OCI-LY1 (cell line): ENCODE data around the gene DCST2.

Experiments
- H2AFZ ChIP-seq: fragments of 200-600 bp; sonication (generic), shearing (Covaris generic); 2 replicates; pipeline ENCODE4 v1.6.0; 2014; ENCODE audit warnings: antibody characterized with exemption, mild to moderate bottlenecking, low read length
- H3F3A ChIP-seq: fragments of 200-600 bp; sonication (generic), shearing (Covaris generic); 2 replicates; pipeline ENCODE4 v1.6.0; 2014; ENCODE audit warnings: mild to moderate bottlenecking, antibody characterized with exemption, low read length, moderate library complexity; ENCODE audit not compliant: insufficient read depth
- H3K27ac ChIP-seq: fragments of 200-600 bp; sonication (generic); 2 replicates; pipeline ENCODE4 v1.5.1; 2014; ENCODE audit warnings: low read length, mixed run types, mild to moderate bottlenecking, low read depth; ENCODE audit not compliant: poor library complexity, severe bottlenecking
- H3K27me3 ChIP-seq: fragments of 200-600 bp; sonication (generic); 2 replicates; pipeline ENCODE4 v1.6.0; 2014; ENCODE audit warnings: antibody characterized with exemption, mild to moderate bottlenecking, low read length, moderate library complexity; ENCODE audit not compliant: insufficient read depth
- H3K36me3 ChIP-seq: fragments of 200-600 bp; sonication (generic); 2 replicates; pipeline ENCODE4 v1.6.1; 2014; ENCODE audit warnings: mild to moderate bottlenecking, antibody characterized with exemption, low read length, moderate library complexity, mixed read lengths; ENCODE audit not compliant: insufficient read depth
- H3K4me1 ChIP-seq: fragments of 200-600 bp; sonication (generic); 2 replicates; pipeline ENCODE4 v1.5.1; 2014; ENCODE audit warnings: mild to moderate bottlenecking, low read length, moderate library complexity; ENCODE audit not compliant: insufficient read depth, severe bottlenecking
- H3K4me2 ChIP-seq: fragments of 200-600 bp; sonication (generic), shearing (Covaris generic); 2 replicates; pipeline ENCODE4 v1.6.1; 2014; ENCODE audit warnings: low read length
- H3K4me3 ChIP-seq: fragments of 200-600 bp; sonication (generic); 2 replicates; pipeline ENCODE4 v1.5.1; 2014; ENCODE audit warnings: low read length, low read depth, mild to moderate bottlenecking, mixed read lengths; ENCODE audit not compliant: poor library complexity, severe bottlenecking
- H3K79me2 ChIP-seq: fragments of 200-600 bp; shearing (Covaris generic); 2 replicates; pipeline ENCODE4 v1.6.1; 2016; ENCODE audit warnings: mixed run types, low read length, mixed read lengths; ENCODE audit not compliant: insufficient read depth
- H3K9ac ChIP-seq: fragments of 200-600 bp; sonication (generic), shearing (Covaris generic); 2 replicates; pipeline ENCODE4 v1.6.1; 2014; ENCODE audit warnings: mild to moderate bottlenecking, low read length, mixed read lengths
- H3K9me2 ChIP-seq: fragments of 200-600 bp; sonication (generic), shearing (Covaris generic); 2 replicates; pipeline ENCODE4 v1.6.1; 2014; ENCODE audit warnings: low read depth, mild to moderate bottlenecking, low read length, mixed read lengths
- H3K9me3 ChIP-seq: fragments of 200-600 bp; shearing (Covaris generic); 2 replicates; pipeline ENCODE4 v1.6.1; 2014; ENCODE audit warnings: low read length, mixed read lengths
- H4K20me1 ChIP-seq: fragments of 200-600 bp; sonication (generic), shearing (Covaris generic); 2 replicates; pipeline ENCODE4 v1.6.0; 2016; ENCODE audit warnings: mild to moderate bottlenecking, low read length; ENCODE audit not compliant: insufficient read depth
- CTCF ChIP-seq: fragments of 200-600 bp; sonication (generic), shearing (Covaris generic); IDR thresholded peaks from 2 replicates; pipeline ENCODE4 v1.5.1; 2017; ENCODE audit warnings: mild to moderate bottlenecking, antibody characterized with exemption, low read length, moderate library complexity, mixed read lengths
- EZH2 ChIP-seq: fragments of 200-600 bp; sonication (generic), shearing (Covaris generic); IDR thresholded peaks from 2 replicates; pipeline ENCODE4 v1.8.0; 2017; ENCODE audit warnings: borderline replicate concordance, mixed run types, mild to moderate bottlenecking, antibody characterized with exemption, low read length, moderate library complexity, mixed read lengths

DCST2 gene

GRCh38 chr1:155044812-155045657 is 11.5 kb upstream of the DCST2 start:
- H3F3A ChIP-seq = no peaks in the 10 kb centered on the region
- no peaks in the 10 kb centered on the region for H3K36me3 ChIP-seq
- no peak for TF ChIP-seq EZH2
- peak; percentile 83 for TF ChIP-seq CTCF
- peaks cover 7% of the 10 kb centered on the region for H3K27me3 ChIP-seq
- H3K4me1 ChIP-seq = no peaks in the 10 kb centered on the region
- H3K9me2 ChIP-seq = no peaks in the 10 kb centered on the region
- no peaks in the 10 kb centered on the region for H4K20me1 ChIP-seq
- no peak overlapping the region for H3K9ac ChIP-seq
- H3K4me3 ChIP-seq = no peak overlapping the region
- no peak overlapping the region for H3K4me2 ChIP-seq
- H3K79me2 ChIP-seq = no peaks in the 10 kb centered on the region
- H2AFZ ChIP-seq = no peak overlapping the region
- no peaks in the 10 kb centered on the region for H3K9me3 ChIP-seq
- no peak overlapping the region for H3K27ac ChIP-seq

GRCh38 chr1:155044365-155044764 is 10.8 kb upstream of the DCST2 start:
- Histone ChIP-seq H3K9me2 (no peaks in the 10 kb centered on the region), H3K9me3 (no peaks in the 10 kb centered on the region), H3K27ac (no peak overlapping the region), H4K20me1 (no peaks in the 10 kb centered on the region), H3K9ac (no peak overlapping the region), H3K4me3 (no peak overlapping the region), H3F3A (no peaks in the 10 kb centered on the region), H3K4me1 (no peaks in the 10 kb centered on the region), H3K4me2 (no peak overlapping the region), H3K36me3 (no peaks in the 10 kb centered on the region), H3K27me3 (peaks cover 7% of the 10 kb centered on the region), H2AFZ (no peak overlapping the region), H3K79me2 (no peaks in the 10 kb centered on the region)
- no peak for TF ChIP-seq CTCF
- TF ChIP-seq EZH2 = no peak

GRCh38 chr1:155043793-155044192 is 10.2 kb upstream of the DCST2 start:
- Histone ChIP-seq H3K27ac (no peak overlapping the region), H4K20me1 (no peaks in the 10 kb centered on the region), H3K9me2 (no peaks in the 10 kb centered on the region), H3K4me1 (no peaks in the 10 kb centered on the region), H3K9ac (no peak overlapping the region), H3K79me2 (no peaks in the 10 kb centered on the region), H3K27me3 (peaks cover 7% of the 10 kb centered on the region), H3F3A (no peaks in the 10 kb centered on the region), H3K9me3 (no peaks in the 10 kb centered on the region), H2AFZ (no peak overlapping the region), H3K36me3 (no peaks in the 10 kb centered on the region), H3K4me3 (no peak overlapping the region), H3K4me2 (no peak overlapping the region)
- TF ChIP-seq EZH2 = no peak
- TF ChIP-seq CTCF = no peak
